K562 (cell line): Measurements from ENCODE around the gene ORAI1. TPM values are rescaled to one million over a fixed set of nuclear protein-coding genes. Genes with fewer than 3 reads are reported as not detected.

Experiments used
- ARID1B ChIP-seq: fragments of 450-650 bp; IDR thresholded peaks from 2 replicates; pipeline ENCODE4 v1.6.1; 2016; ENCODE audit warnings: antibody characterized with exemption, mild to moderate bottlenecking, inconsistent platforms
- CBFA2T3 ChIP-seq: fragments of 450-650 bp; IDR thresholded peaks from 2 replicates; pipeline ENCODE4 v1.6.1; 2017
- CTBP1 ChIP-seq: fragments of 450-650 bp; IDR thresholded peaks from 2 replicates; pipeline ENCODE4 v1.6.1; 2016; ENCODE audit warnings: borderline replicate concordance
- KDM5B ChIP-seq: fragments of 200-600 bp; sonication (generic); IDR thresholded peaks from 2 replicates; pipeline ENCODE4 v1.6.1; 2012; ENCODE audit warnings: low read depth, mild to moderate bottlenecking, moderate library complexity, low read length, control low read depth, inconsistent platforms; ENCODE audit not compliant: insufficient replicate concordance
- LEF1 ChIP-seq: fragments of 450-650 bp; IDR thresholded peaks from 2 replicates; pipeline ENCODE4 v1.6.1; 2016; ENCODE audit warnings: mild to moderate bottlenecking
- MAZ ChIP-seq, 2 experiments: fragments of 450-650 bp in 1 of 2; sonication (generic) in 1 of 2; formaldehyde crosslinking; IDR thresholded peaks in 1 of 2; conservative IDR thresholded peaks in 1 of 2; 2 replicates each; pipeline versions ENCODE4 v1.4.0 to v1.5.0; 2020; ENCODE audit warnings: mild to moderate bottlenecking in 1 of 2, missing genetic modification reagents in 1 of 2
- POLR2G ChIP-seq: fragments of 200-400 bp; formaldehyde crosslinking; IDR thresholded peaks from 2 replicates; pipeline ENCODE4 v1.6.1; 2017; ENCODE audit warnings: low read depth, mild to moderate bottlenecking, antibody characterized with exemption, low read length, moderate library complexity
- PRDM10 ChIP-seq: fragments of 450-650 bp; IDR thresholded peaks from 2 replicates; pipeline ENCODE4 v1.6.1; 2018; ENCODE audit not compliant: partially characterized antibody
- RAD51 ChIP-seq: fragments of 450-650 bp; IDR thresholded peaks from 2 replicates; pipeline ENCODE4 v1.7.1; 2016; ENCODE audit warnings: low read depth, mild to moderate bottlenecking, borderline replicate concordance
- RBBP5 ChIP-seq: fragments of 200-600 bp; sonication (generic); IDR thresholded peaks from 2 replicates; pipeline ENCODE4 v1.6.1; 2012; ENCODE audit warnings: borderline replicate concordance, mild to moderate bottlenecking, low read length, control low read depth, inconsistent platforms; ENCODE audit not compliant: insufficient read depth, poor library complexity, severe bottlenecking
- RREB1 ChIP-seq: fragments of 250-450 bp; sonication (Bioruptor Pico); IDR thresholded peaks from 2 replicates; pipeline ENCODE4 v1.4.0; 2020
- ZFX ChIP-seq: sonication (generic); formaldehyde crosslinking; IDR thresholded peaks from 2 replicates; pipeline ENCODE4 v1.8.0; 2022; ENCODE audit warnings: mild to moderate bottlenecking, missing genetic modification reagents, moderate library complexity
- ZNF431 ChIP-seq: sonication (generic); formaldehyde crosslinking; IDR thresholded peaks from 2 replicates; pipeline ENCODE4 v1.8.0; 2022; ENCODE audit warnings: mild to moderate bottlenecking, missing genetic modification reagents
- ZNF639 ChIP-seq, 2 experiments: fragments of 200-800 bp in 1 of 2; sonication (Bioruptor generic) in 1 of 2; sonication (generic) in 1 of 2; formaldehyde crosslinking in 1 of 2; IDR thresholded peaks in 1 of 2; conservative IDR thresholded peaks in 1 of 2; 2 replicates each; pipeline versions ENCODE4 v1.5.0 to v1.6.1; 2016 to 2020; ENCODE audit warnings: missing compliant biosample characterization in 1 of 2, missing genetic modification characterization in 1 of 2, missing genetic modification reagents in 1 of 2
- polyA plus RNA-seq, 8 experiments: library from polyadenylated mRNA; depleted of rRNA in 4 of 8; stranded (reverse) in 5 of 8; unstranded in 3 of 8; fragments of >200 nt; fragmentation: Nextera tagmentation in 2 of 8; fragmentation: Illumina TruSeq in 1 of 8; extraction: Ambion mirVana in 2 of 8; extraction: Trizol in 1 of 8; gene quantifications; 2 replicates each; pipeline versions ENCODE4 v1.2.1 to v1.2.3, GENCODE V29; 2011 to 2014; ENCODE audit warnings: inconsistent platforms in 1 of 8, missing spikeins in 1 of 8
- total RNA-seq, 7 experiments: library from RNA; depleted of rRNA in 6 of 7; stranded (reverse); fragments of >200 nt in 6 of 7; fragmentation: Illumina TruSeq in 2 of 7; extraction: Trizol in 2 of 7; gene quantifications; 2 replicates each; pipeline versions ENCODE4 v1.2.1 to v1.2.3, GENCODE V29; 2011 to 2021; ENCODE audit warnings: low replicate concordance in 1 of 7

Gene ORAI1
- total and polyA plus RNA-seq, 9 of the 15 experiments (the other 6 are each of a cell fraction or from before 2014, with no cell fraction given) = 2.6 to 23.8 (median 9.3) TPM

GRCh38 chr12:121581686-121582429 lies 44.5 kb upstream of the ORAI1 start (continued):
- peak in 1 of 2 experiments; percentile 19; a peak in 1 of 4 replicates for TF ChIP-seq MAZ (CRISPR knock-in tag; conservative IDR thresholded peaks at IDR 0.05 in 1 of 2, IDR thresholded peaks at IDR 0.05 in 1 of 2)
- TF ChIP-seq ZNF639 (CRISPR knock-in tag; conservative IDR thresholded peaks at IDR 0.05 in 1 of 2, IDR thresholded peaks at IDR 0.05 in 1 of 2) = 0 out of 4 replicates have a peak, but pooled peaks of 1 of the 2 experiments have one; percentile 21
- no peak for TF ChIP-seq KDM5B
- 0 out of 2 replicates have a peak, but pooled peaks have one; percentile 15 for TF ChIP-seq LEF1
- TF ChIP-seq PRDM10 = peak; percentile 26
- 0 out of 2 replicates have a peak, but pooled peaks have one; percentile 38 for TF ChIP-seq ARID1B
- TF ChIP-seq ZFX (CRISPR knock-in tag) = 0 out of 2 replicates have a peak, but pooled peaks have one; percentile 0
- TF ChIP-seq CBFA2T3 = peak; percentile 36; the same call in 1 of the 2 replicates
- 0 out of 2 replicates have a peak, but pooled peaks have one; percentile 13 for TF ChIP-seq ZNF431 (CRISPR knock-in tag)
- peak; percentile 35 for TF ChIP-seq CTBP1
- TF ChIP-seq RBBP5 = peak; percentile 27
- no peak for TF ChIP-seq POLR2G
- 0 out of 2 replicates have a peak, but pooled peaks have one; percentile 47 for TF ChIP-seq RREB1 (CRISPR knock-in tag)
- TF ChIP-seq RAD51 = peak; percentile 34; the same call in 1 of the 2 replicates
